Measurements from ENCODE around the gene KRAS. TPM values are rescaled to one million over a fixed set of nuclear protein-coding genes. Genes with fewer than 3 reads are reported as not detected.
A peak's percentile ranks its signal among the peaks of the same experiment; 100 is the strongest.

KRAS gene
- total and polyA plus RNA-seq, 2 donors from 2014 or later, result 7.5 to 43.7 TPM

GRCh38 chr12:25256826-25257225 lies 6.1 kb upstream of the KRAS start:
- peak in 2 of 5 donors; percentile 30 to 36 for DNase-seq
- FAIRE-seq, result no peak
- H3K36me3 ChIP-seq (ENCODE audit: control insufficient read depth in 2 of 3, insufficient read depth in 3 of 3, low read length in 3 of 3), result no peaks in the 10 kb centered on the region
- H3K9me3 ChIP-seq (ENCODE audit: control insufficient read depth in 2 of 3, insufficient read depth in 1 of 3, low read length in 3 of 3), result no peaks in the 10 kb centered on the region
- no peak overlapping the region for H3K4me3 ChIP-seq (ENCODE audit: low read length in 3 of 3)
- no peak overlapping the region for H3K9ac ChIP-seq (ENCODE audit: low read length in 3 of 3)
- peaks cover 0 to 5% (median 0%) of the 10 kb centered on the region in 3 donors for H3K4me1 ChIP-seq (ENCODE audit: control insufficient read depth in 2 of 3, insufficient read depth in 2 of 3, low read depth in 1 of 3, low read length in 3 of 3)
- no peak overlapping the region for H3K27ac ChIP-seq (ENCODE audit: low read depth in 2 of 2, low read length in 2 of 2)
- H3K27me3 ChIP-seq (ENCODE audit: control insufficient read depth, insufficient read depth, low read length), result no peaks in the 10 kb centered on the region
- no peak for TF ChIP-seq CTCF (IDR thresholded peaks at IDR 0.05; ENCODE audit: borderline replicate concordance, extremely low read depth, insufficient read depth)
- intact Hi-C loops (cut with DNase I), result no loop called here

- no peak overlapping the region for H3K9ac ChIP-seq (ENCODE audit: low read length in 3 of 3)
- no peak overlapping the region for H3K27ac ChIP-seq (ENCODE audit: low read depth in 2 of 2, low read length in 2 of 2)
- no peak for TF ChIP-seq CTCF (IDR thresholded peaks at IDR 0.05; ENCODE audit: borderline replicate concordance, extremely low read depth, insufficient read depth)
- FAIRE-seq (no peak), DNase-seq (no peak)
- no peaks in the 10 kb centered on the region for H3K36me3 ChIP-seq (ENCODE audit: control insufficient read depth in 2 of 3, insufficient read depth in 3 of 3, low read length in 3 of 3)
- H3K4me3 ChIP-seq (ENCODE audit: low read length in 3 of 3), result no peak overlapping the region
- peaks cover 0 to 5% (median 0%) of the 10 kb centered on the region in 3 donors for H3K4me1 ChIP-seq (ENCODE audit: control insufficient read depth in 2 of 3, insufficient read depth in 2 of 3, low read depth in 1 of 3, low read length in 3 of 3)
- H3K9me3 ChIP-seq (ENCODE audit: control insufficient read depth in 2 of 3, insufficient read depth in 1 of 3, low read length in 3 of 3), result no peaks in the 10 kb centered on the region
- intact Hi-C loops (cut with DNase I), result no loop called here
- H3K27me3 ChIP-seq (ENCODE audit: control insufficient read depth, insufficient read depth, low read length), result no peaks in the 10 kb centered on the region
Observed at GRCh38 chr12:25256005-25256404, 5.3 kb upstream of the KRAS start.

GRCh38 chr12:25254271-25254880 lies 3.6 kb upstream of the KRAS start:
- H3K36me3 ChIP-seq (ENCODE audit: control insufficient read depth in 2 of 3, insufficient read depth in 3 of 3, low read length in 3 of 3), result no peaks in the 10 kb centered on the region
- DNase-seq, result peak in 1 of 5 donors; percentile 18
- H3K9me3 ChIP-seq (ENCODE audit: control insufficient read depth in 2 of 3, insufficient read depth in 1 of 3, low read length in 3 of 3), result no peaks in the 10 kb centered on the region
- intact Hi-C loops (cut with DNase I), result no loop called here
- no peak for FAIRE-seq
- no peaks in the 10 kb centered on the region for H3K27me3 ChIP-seq (ENCODE audit: control insufficient read depth, insufficient read depth, low read length)
- no peak overlapping the region for H3K27ac ChIP-seq (ENCODE audit: low read depth in 2 of 2, low read length in 2 of 2)
- no peak overlapping the region for H3K4me3 ChIP-seq (ENCODE audit: low read length in 3 of 3)
- H3K4me1 ChIP-seq (ENCODE audit: control insufficient read depth in 2 of 3, insufficient read depth in 2 of 3, low read depth in 1 of 3, low read length in 3 of 3), result peaks cover 0 to 5% (median 3%) of the 10 kb centered on the region in 3 donors
- H3K9ac ChIP-seq (ENCODE audit: low read length in 3 of 3), result no peak overlapping the region
- no peak for TF ChIP-seq CTCF (IDR thresholded peaks at IDR 0.05; ENCODE audit: borderline replicate concordance, extremely low read depth, insufficient read depth)

All from kidney (tissue), 14 donors.